Measurements from ENCODE around the gene JPT2.
A peak's percentile ranks its signal among the peaks of the same experiment; 100 is the strongest.

The JPT2 gene

GRCh38 chr16:1705688-1706385 lies 27.8 kb downstream of the JPT2 start, which contains the start of gene MAPK8IP3 (continued):
- TF ChIP-seq ELK4 (IDR thresholded peaks at IDR 0.05; ENCODE audit: borderline replicate concordance, low read depth, low read length), result peak; percentile 80; the same call in 1 of the 2 replicates
- TF ChIP-seq ZNF211 (tag by site-specific recombination; IDR thresholded peaks at IDR 0.05; ENCODE audit: low read depth), result no peak
- TF ChIP-seq ZNF274 (IDR thresholded peaks at IDR 0.05; ENCODE audit: low read length), result no peak
- no peak for TF ChIP-seq ZNF274 (tag by site-specific recombination; IDR thresholded peaks at IDR 0.05; ENCODE audit: borderline replicate concordance)
- TF ChIP-seq ZNF266 (tag by site-specific recombination; IDR thresholded peaks at IDR 0.05; ENCODE audit: low read depth), result no peak
- peak; percentile 94 for TF ChIP-seq ZBTB17 (tag by site-specific recombination; IDR thresholded peaks at IDR 0.05)
- TF ChIP-seq CTCF (tag by site-specific recombination; IDR thresholded peaks at IDR 0.05), result peak; percentile 77
- peak; percentile 49; the same call in 1 of the 2 replicates for TF ChIP-seq ZNF324 (tag by site-specific recombination; IDR thresholded peaks at IDR 0.05)
- TF ChIP-seq ZNF362 (tag by site-specific recombination; IDR thresholded peaks at IDR 0.05), result peak; percentile 95
- TF ChIP-seq ZNF510 (tag by site-specific recombination; IDR thresholded peaks at IDR 0.05; ENCODE audit: insufficient replicate concordance), result peak; percentile 23
- TF ChIP-seq ZNF433 (tag by site-specific recombination; IDR thresholded peaks at IDR 0.05; ENCODE audit: low read depth), result no peak
- TF ChIP-seq ZNF514 (tag by site-specific recombination; IDR thresholded peaks at IDR 0.05), result no peak
- TF ChIP-seq, protein P1, sequence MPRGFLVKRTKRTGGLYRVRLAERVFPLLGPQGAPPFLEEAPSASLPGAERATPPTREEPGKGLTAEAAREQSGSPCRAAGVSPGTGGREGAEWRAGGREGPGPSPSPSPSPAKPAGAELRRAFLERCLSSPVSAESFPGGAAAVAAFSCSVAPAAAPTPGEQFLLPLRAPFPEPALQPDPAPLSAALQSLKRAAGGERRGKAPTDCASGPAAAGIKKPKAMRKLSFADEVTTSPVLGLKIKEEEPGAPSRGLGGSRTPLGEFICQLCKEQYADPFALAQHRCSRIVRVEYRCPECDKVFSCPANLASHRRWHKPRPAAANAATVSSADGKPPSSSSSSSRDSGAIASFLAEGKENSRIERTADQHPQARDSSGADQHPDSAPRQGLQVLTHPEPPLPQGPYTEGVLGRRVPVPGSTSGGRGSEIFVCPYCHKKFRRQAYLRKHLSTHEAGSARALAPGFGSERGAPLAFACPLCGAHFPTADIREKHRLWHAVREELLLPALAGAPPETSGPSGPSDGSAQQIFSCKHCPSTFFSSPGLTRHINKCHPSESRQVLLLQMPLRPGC (tag by site-specific recombination; IDR thresholded peaks at IDR 0.05), result peak; percentile 50
- 0 out of 2 replicates have a peak, but pooled peaks have one; percentile 26 for TF ChIP-seq ZNF146 (tag by site-specific recombination; IDR thresholded peaks at IDR 0.05)
- peak; percentile 97 for TF ChIP-seq ZNF660 (tag by site-specific recombination; IDR thresholded peaks at IDR 0.05)
- peak; percentile 96 for TF ChIP-seq ZBTB21 (tag by site-specific recombination; IDR thresholded peaks at IDR 0.05)
- TF ChIP-seq ZSCAN4 (tag by site-specific recombination; IDR thresholded peaks at IDR 0.05), result peak; percentile 19; the same call in 1 of the 2 replicates
- TF ChIP-seq ZNF37A (tag by site-specific recombination; IDR thresholded peaks at IDR 0.05), result peak; percentile 65; the same call in 1 of the 2 replicates
- TF ChIP-seq, protein P2, sequence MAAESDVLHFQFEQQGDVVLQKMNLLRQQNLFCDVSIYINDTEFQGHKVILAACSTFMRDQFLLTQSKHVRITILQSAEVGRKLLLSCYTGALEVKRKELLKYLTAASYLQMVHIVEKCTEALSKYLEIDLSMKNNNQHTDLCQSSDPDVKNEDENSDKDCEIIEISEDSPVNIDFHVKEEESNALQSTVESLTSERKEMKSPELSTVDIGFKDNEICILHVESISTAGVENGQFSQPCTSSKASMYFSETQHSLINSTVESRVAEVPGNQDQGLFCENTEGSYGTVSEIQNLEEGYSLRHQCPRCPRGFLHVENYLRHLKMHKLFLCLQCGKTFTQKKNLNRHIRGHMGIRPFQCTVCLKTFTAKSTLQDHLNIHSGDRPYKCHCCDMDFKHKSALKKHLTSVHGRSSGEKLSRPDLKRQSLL (tag by site-specific recombination; IDR thresholded peaks at IDR 0.05), result 0 out of 2 replicates have a peak, but pooled peaks have one; percentile 12
- TF ChIP-seq ZFP37 (tag by site-specific recombination; IDR thresholded peaks at IDR 0.05), result peak; percentile 41; the same call in 1 of the 2 replicates
- TF ChIP-seq SP7 (tag by site-specific recombination; IDR thresholded peaks at IDR 0.05), result peak; percentile 76
- TF ChIP-seq EGR2 (tag by site-specific recombination; IDR thresholded peaks at IDR 0.05; ENCODE audit: low read depth), result peak; percentile 79
- TF ChIP-seq ZNF704 (tag by site-specific recombination; IDR thresholded peaks at IDR 0.05), result 0 out of 2 replicates have a peak, but pooled peaks have one; percentile 14
- TF ChIP-seq PATZ1 (tag by site-specific recombination; IDR thresholded peaks at IDR 0.05), result peak; percentile 74
- peak; percentile 82; the same call in 1 of the 2 replicates for TF ChIP-seq ZSCAN16 (tag by site-specific recombination; IDR thresholded peaks at IDR 0.05)
- no peak for TF ChIP-seq HOXA7 (CRISPR knock-in tag; IDR thresholded peaks at IDR 0.05; ENCODE audit: borderline replicate concordance)
- TF ChIP-seq BCL11A (tag by site-specific recombination; IDR thresholded peaks at IDR 0.05; ENCODE audit: low read depth), result 0 out of 2 replicates have a peak, but pooled peaks have one; percentile 50
- no peak for TF ChIP-seq ZNF140 (tag by site-specific recombination; IDR thresholded peaks at IDR 0.05)
